Measurements from ENCODE around the gene RTN4RL2.

DNA sequence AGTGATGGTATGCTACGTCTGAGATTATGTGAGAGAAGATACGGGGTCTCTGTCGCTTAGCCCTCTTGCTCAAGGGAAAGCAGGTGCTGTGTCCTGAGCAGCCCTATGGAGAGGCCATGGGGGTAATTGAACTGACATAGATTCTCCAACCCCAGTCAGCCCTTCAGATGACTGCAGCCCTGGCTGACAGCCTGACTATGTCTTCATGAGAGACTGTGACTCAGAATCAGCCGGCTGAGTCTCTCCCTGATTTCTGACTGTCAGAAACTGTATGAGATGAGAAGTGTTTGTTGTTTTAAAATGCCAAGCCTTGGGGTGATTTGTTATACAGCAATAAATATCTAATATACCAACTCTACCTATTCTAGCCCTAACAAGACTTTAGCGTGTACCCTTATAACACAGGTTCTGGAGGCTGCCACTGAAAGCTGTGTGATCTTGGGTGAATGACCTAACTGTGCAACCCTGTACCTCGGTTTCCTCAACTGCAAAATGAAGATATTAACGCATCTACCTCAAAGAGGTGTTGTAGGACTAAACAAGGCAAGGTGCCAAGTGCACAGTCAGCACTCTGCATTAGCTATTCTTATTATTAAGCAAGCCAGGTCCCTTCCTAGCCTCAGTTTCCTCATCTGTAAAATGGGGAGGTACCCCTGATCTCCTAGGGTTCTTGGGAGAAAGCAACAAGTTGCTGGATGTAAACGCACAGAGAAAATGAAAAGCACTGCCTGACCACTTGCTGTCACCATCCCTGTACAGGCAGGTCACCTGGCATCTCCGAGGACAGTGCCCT, 30.3 kb downstream of the RTN4RL2 start:
- TF ChIP-seq POLR2AphosphoS5 (IDR thresholded peaks at IDR 0.05; ENCODE audit: insufficient read depth in 1 of 2, low read depth in 1 of 2) (no peak), POLR2A (IDR thresholded peaks at IDR 0.05) (no peak)
- TF ChIP-seq, protein P1, sequence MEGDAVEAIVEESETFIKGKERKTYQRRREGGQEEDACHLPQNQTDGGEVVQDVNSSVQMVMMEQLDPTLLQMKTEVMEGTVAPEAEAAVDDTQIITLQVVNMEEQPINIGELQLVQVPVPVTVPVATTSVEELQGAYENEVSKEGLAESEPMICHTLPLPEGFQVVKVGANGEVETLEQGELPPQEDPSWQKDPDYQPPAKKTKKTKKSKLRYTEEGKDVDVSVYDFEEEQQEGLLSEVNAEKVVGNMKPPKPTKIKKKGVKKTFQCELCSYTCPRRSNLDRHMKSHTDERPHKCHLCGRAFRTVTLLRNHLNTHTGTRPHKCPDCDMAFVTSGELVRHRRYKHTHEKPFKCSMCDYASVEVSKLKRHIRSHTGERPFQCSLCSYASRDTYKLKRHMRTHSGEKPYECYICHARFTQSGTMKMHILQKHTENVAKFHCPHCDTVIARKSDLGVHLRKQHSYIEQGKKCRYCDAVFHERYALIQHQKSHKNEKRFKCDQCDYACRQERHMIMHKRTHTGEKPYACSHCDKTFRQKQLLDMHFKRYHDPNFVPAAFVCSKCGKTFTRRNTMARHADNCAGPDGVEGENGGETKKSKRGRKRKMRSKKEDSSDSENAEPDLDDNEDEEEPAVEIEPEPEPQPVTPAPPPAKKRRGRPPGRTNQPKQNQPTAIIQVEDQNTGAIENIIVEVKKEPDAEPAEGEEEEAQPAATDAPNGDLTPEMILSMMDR (IDR thresholded peaks at IDR 0.05): no peak
